Loucy (cell line): ENCODE measurements around the gene GRK6.

Source experiments
- H2AFZ ChIP-seq: fragments of 200-600 bp; sonication (generic); 2 replicates; pipeline ENCODE4 v1.6.0; 2016; ENCODE audit warnings: antibody characterized with exemption, mild to moderate bottlenecking, low read length, moderate library complexity
- H3F3A ChIP-seq: fragments of 200-600 bp; 2 replicates; pipeline ENCODE4 v1.6.0; 2016; ENCODE audit warnings: antibody characterized with exemption, low read depth, mild to moderate bottlenecking
- H3K27me3 ChIP-seq: fragments of 200-600 bp; sonication (generic); 2 replicates; pipeline ENCODE4 v1.6.1; 2014; ENCODE audit warnings: low read length, mild to moderate bottlenecking; ENCODE audit not compliant: insufficient read depth, poor library complexity, severe bottlenecking
- H3K36me3 ChIP-seq: fragments of 200-600 bp; sonication (generic); 2 replicates; pipeline ENCODE4 v1.6.1; 2016; ENCODE audit warnings: low read length; ENCODE audit not compliant: insufficient read depth
- H3K4me1 ChIP-seq: fragments of 200-600 bp; sonication (generic); 2 replicates; pipeline ENCODE4 v1.5.1; 2014; ENCODE audit warnings: low read length, mild to moderate bottlenecking; ENCODE audit not compliant: insufficient read depth, poor library complexity, severe bottlenecking
- H3K4me2 ChIP-seq: fragments of 200-600 bp; sonication (generic); 2 replicates; pipeline ENCODE4 v1.6.0; 2014; ENCODE audit warnings: antibody characterized with exemption, low read length, low read depth, mild to moderate bottlenecking; ENCODE audit not compliant: poor library complexity, severe bottlenecking
- H3K4me3 ChIP-seq: fragments of 200-600 bp; sonication (generic); 2 replicates; pipeline ENCODE4 v1.5.1; 2014; ENCODE audit warnings: low read length, mild to moderate bottlenecking, mixed read lengths; ENCODE audit not compliant: poor library complexity, severe bottlenecking
- H3K79me2 ChIP-seq: fragments of 200-600 bp; sonication (generic); 2 replicates; pipeline ENCODE4 v1.6.1; 2014; ENCODE audit warnings: low read length; ENCODE audit not compliant: insufficient read depth
- H3K9ac ChIP-seq: fragments of 200-600 bp; sonication (generic); 2 replicates; pipeline ENCODE4 v1.6.0; 2014; ENCODE audit warnings: mild to moderate bottlenecking, low read depth, low read length, moderate library complexity; ENCODE audit not compliant: poor library complexity, severe bottlenecking
- H3K9me2 ChIP-seq: fragments of 200-600 bp; sonication (generic); replicated peaks from 2 replicates; pipeline ENCODE4 v1.6.1; 2016; ENCODE audit warnings: low read depth, low read length, mixed read lengths
- H3K9me3 ChIP-seq: fragments of 200-600 bp; sonication (generic); 2 replicates; pipeline ENCODE4 v1.6.1; 2014; ENCODE audit warnings: mild to moderate bottlenecking, antibody characterized with exemption, low read length, low read depth; ENCODE audit not compliant: insufficient read depth
- H4K20me1 ChIP-seq: fragments of 200-600 bp; sonication (generic); 2 replicates; pipeline ENCODE4 v1.6.0; 2014; ENCODE audit warnings: antibody characterized with exemption, low read length, mild to moderate bottlenecking; ENCODE audit not compliant: insufficient read depth, poor library complexity, severe bottlenecking
- CTCF ChIP-seq: fragments of 200-600 bp; sonication (generic); conservative IDR thresholded peaks from 2 replicates; pipeline ENCODE4 v1.5.1; 2014; ENCODE audit warnings: mild to moderate bottlenecking, antibody characterized with exemption, low read length
- EZH2phosphoT487 ChIP-seq: fragments of 200-600 bp; IDR thresholded peaks from 2 replicates; pipeline ENCODE4 v1.6.1; 2018; ENCODE audit warnings: antibody characterized with exemption, mild to moderate bottlenecking, moderate library complexity, borderline replicate concordance

Gene GRK6

GRCh38 chr5:177482359-177482795, 55.9 kb downstream of the GRK6 start:
- Histone ChIP-seq H3K9ac (no peak overlapping the region), H3K4me2 (no peak overlapping the region), H3K27me3 (no peaks in the 10 kb centered on the region), H3K4me1 (no peaks in the 10 kb centered on the region), H3K36me3 (peaks cover 4% of the 10 kb centered on the region; the same call in 1 of the 2 replicates), H3F3A (no peaks in the 10 kb centered on the region), H3K79me2 (no peaks in the 10 kb centered on the region), H3K9me3 (no peaks in the 10 kb centered on the region), H3K9me2 (no peaks in the 10 kb centered on the region), H3K4me3 (no peak overlapping the region), H2AFZ (no peak overlapping the region), H4K20me1 (no peaks in the 10 kb centered on the region)
- TF ChIP-seq EZH2phosphoT487 (no peak), CTCF (no peak)

- Histone ChIP-seq H4K20me1 (no peaks in the 10 kb centered on the region), H3K79me2 (no peaks in the 10 kb centered on the region), H3K27me3 (no peaks in the 10 kb centered on the region), H3F3A (no peaks in the 10 kb centered on the region), H3K9me3 (no peaks in the 10 kb centered on the region), H3K36me3 (peaks cover 4% of the 10 kb centered on the region; the same call in 1 of the 2 replicates), H3K9me2 (no peaks in the 10 kb centered on the region), H2AFZ (no peak overlapping the region), H3K4me1 (no peaks in the 10 kb centered on the region), H3K9ac (no peak overlapping the region), H3K4me3 (no peak overlapping the region), H3K4me2 (no peak overlapping the region)
- TF ChIP-seq CTCF: no peak
- TF ChIP-seq EZH2phosphoT487: no peak
These were observed 56.6 kb downstream of the GRK6 start for GRCh38 chr5:177483042-177483441.

GRCh38 chr5:177483994-177484901, 57.8 kb downstream of the GRK6 start:
- Histone ChIP-seq H3K36me3 (peaks cover 4% of the 10 kb centered on the region; the same call in 1 of the 2 replicates), H3K4me3 (no peak overlapping the region), H2AFZ (no peak overlapping the region), H4K20me1 (no peaks in the 10 kb centered on the region), H3K9me3 (no peaks in the 10 kb centered on the region), H3K4me2 (no peak overlapping the region), H3K9ac (no peak overlapping the region), H3K4me1 (no peaks in the 10 kb centered on the region), H3K27me3 (no peaks in the 10 kb centered on the region), H3K79me2 (no peaks in the 10 kb centered on the region), H3K9me2 (no peaks in the 10 kb centered on the region), H3F3A (no peaks in the 10 kb centered on the region)
- TF ChIP-seq CTCF (no peak), EZH2phosphoT487 (no peak)
